ENCODE measurements around the gene PCP4L1. TPM values are rescaled to one million over a fixed set of nuclear protein-coding genes. Genes with fewer than 3 reads are reported as not detected.
A peak's percentile ranks its signal among the peaks of the same experiment; 100 is the strongest.
"Not testable (repeated sequence)": the region's sequence is repeated elsewhere in the genome, so short reads cannot be mapped to it uniquely, and the experiment has no call there.

Gene PCP4L1
- total RNA-seq, 3 donors from 2014 or later: not detected

DNA sequence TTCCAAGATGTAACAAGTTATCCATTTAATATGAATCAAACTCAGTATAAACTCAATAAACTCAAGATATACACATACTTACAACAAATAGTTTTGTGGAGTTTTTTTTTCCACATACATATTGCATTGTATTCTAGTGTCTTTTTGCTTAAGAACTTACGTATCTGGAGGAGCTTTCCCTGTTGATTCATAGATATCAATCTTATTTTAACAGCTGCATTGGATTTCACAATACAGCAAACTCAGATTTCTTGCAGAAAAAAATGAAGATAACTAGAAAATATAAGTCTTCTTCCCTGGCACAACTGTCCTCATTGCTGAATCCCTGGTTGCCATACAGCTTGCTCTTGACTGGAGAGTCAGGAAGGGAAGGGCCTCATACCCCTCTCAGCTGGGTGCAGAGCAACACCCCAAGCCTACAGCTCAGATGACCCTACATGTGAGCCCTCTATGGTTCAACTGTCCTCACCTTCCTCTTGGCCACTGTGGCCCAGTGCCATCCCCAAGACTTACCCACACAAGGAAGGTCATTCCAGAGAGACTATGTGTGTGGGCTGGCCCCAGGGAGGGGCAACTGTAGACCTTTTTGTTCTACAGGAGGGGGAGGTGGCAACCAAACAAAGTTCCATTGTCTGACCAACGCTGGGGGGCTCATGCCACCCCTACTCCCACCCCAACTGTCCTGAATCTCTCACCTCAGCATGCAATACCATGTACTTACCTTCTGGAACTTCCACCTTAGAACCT lies 49.5 kb downstream of the PCP4L1 start:
- ATAC-seq (no peak), DNase-seq (no peak)
- Mint-ChIP-seq H3K9me3 (no peaks in the 10 kb centered on the region), H3K27me3 (ENCODE audit: low read depth) (no peaks in the 10 kb centered on the region), H3K4me1 (ENCODE audit: low read depth) (peaks cover 34% of the 10 kb centered on the region), H3K36me3 (ENCODE audit: insufficient read depth) (no peaks in the 10 kb centered on the region), H3K4me3 (no peak overlapping the region)

DNA sequence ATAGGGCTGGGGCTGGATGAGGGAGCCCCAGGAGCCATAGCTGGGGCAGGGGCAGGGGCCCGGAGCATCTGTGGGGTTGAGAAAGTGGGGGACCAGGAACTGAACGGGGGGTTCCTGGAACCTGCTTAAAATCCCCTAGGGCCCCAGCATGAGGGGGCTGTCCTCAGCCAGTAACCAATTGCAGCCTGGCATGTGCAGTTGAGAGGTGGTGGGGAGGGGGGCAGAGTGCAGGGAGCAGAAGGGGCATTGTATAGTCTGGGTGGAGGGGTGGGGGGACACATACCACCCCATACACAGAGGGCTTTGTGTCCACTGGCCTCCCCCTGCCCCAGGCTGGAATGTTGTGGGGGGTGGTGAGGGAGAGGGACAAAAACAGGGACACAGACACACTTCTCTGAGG lies 51.3 kb downstream of the PCP4L1 start, which contains the start of gene MPZ:
Gene MPZ, minus strand, starts transcription at position 101 of the 400 bp plus-strand sequence. Its CDS starts 63 bp downstream, at position 38.
- H3K4me3 Mint-ChIP-seq: no peak within 1 kb of the TSS
- H3K9me3 Mint-ChIP-seq: no peaks in the 10 kb centered on the region
- no peak for ATAC-seq
- H3K27me3 Mint-ChIP-seq (ENCODE audit: low read depth): no peaks in the 10 kb centered on the region
- DNase-seq: no peak
- H3K4me1 Mint-ChIP-seq (ENCODE audit: low read depth): peaks cover 29% of the 10 kb centered on the region
- H3K36me3 Mint-ChIP-seq (ENCODE audit: insufficient read depth): no peaks in the 10 kb centered on the region

DNA sequence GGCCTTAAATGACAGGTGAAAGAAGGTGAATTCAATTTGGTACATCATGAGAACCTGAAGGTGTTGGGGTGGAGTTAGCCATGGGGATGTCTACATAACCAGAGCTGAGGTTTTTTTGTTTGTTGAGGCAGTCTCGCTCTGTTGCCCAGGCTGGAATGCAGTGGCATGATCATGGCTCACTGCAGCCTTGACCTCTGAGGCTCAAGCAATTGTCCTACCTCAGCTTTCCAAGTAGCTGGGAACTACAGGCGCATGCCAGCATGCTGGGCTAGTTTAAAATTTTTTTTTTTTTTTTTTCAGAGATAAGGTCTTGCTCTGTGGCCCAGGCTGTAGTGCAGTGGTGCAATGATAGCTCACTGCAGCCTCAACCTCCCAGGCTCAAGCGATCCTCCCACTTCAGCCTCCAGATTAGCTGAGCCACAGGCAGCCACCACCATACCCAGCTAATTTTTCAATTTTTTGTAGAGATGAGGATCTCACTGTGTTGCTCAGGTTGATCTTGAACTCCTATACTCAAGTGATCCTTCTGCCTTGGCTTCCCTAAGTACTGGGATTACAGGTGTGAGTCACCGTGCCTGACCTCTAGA lies 53.1 kb downstream of the PCP4L1 start:
- no peaks in the 10 kb centered on the region for H3K36me3 Mint-ChIP-seq (ENCODE audit: insufficient read depth)
- H3K9me3 Mint-ChIP-seq: no peaks in the 10 kb centered on the region
- no peak for DNase-seq
- ATAC-seq: no peak
- no peaks in the 10 kb centered on the region for H3K27me3 Mint-ChIP-seq (ENCODE audit: low read depth)
- no peak overlapping the region for H3K4me3 Mint-ChIP-seq
- peaks cover 25% of the 10 kb centered on the region for H3K4me1 Mint-ChIP-seq (ENCODE audit: low read depth)

DNA sequence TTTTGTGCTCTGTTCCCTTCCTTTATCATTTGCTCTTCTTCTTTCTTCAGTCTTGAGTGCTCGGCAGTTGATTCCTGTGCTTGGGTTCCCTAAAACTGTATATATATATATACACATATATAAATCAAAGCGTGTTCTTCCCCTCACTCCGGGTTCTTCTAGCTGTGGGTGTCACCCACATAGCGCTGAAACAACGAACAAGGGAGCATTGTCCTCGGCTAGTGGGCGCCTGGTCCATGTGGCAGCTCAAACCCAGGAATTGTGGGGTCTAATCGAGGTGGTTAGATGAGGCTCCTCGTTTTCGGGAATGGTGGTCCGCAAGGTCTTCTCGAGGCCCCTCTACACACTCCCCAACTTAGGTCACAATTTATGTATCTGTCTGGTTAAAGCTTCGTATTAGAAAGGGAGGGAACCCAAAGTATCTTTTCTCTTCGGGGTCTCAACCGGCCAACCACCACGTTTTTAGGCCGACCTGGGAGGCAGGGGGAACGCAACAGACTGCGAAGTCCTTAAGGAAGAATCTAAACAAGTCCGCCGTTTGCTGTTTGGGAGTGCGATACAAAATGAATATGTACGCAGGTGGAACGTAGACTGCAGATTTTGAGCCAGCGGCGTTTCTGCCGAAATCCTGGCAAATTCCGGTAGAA lies 55.1 kb downstream of the PCP4L1 start:
- ATAC-seq: no peak
- no peak for DNase-seq
- no peaks in the 10 kb centered on the region for H3K36me3 Mint-ChIP-seq (ENCODE audit: insufficient read depth)

DNA sequence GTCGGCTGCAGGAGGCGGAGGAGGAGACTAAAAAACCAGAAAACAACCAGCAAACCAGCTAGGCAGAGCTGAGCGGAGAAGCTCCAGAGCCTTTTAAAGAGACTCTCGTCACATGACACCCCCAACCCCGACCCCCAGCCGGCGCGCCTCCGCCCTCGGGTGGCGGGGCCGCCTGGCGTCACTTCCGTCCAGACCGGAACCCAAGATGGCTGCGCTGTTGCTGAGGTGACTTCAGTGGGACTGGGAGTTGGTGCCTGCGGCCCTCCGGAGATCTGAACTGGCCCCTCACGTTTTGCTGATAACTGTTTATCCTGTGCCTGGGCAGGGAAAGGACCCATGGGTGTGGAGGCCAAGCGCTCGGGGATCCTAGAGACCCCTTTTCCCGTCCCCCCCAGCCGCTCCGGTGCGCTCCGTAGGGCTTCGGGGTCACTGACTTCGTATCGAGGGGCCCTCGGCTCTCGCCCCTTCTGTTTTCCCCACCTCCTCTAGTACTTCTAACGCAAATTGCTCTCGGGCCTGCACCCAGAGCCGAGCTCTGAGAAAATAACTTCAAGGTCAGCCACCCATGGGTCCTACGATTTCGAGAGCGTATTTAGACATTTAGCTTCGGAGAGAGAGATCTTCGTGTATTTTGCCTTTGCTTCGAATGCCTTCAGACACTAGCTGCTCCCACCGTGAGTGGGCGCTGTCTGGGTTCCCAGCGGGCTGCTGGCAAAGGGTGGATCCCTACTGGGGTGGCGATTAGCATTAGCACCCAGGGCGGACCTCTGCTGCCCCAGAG lies 55.8 kb downstream of the PCP4L1 start, which contains the start of gene SDHC:
Gene SDHC, plus strand, starts transcription at position 181 of the 781 bp plus-strand sequence. Its CDS starts 25 bp downstream, at position 206.
- H3K4me3 Mint-ChIP-seq: peak within 1 kb of the TSS; percentile 95
- DNase-seq: peak; percentile 86
- H3K27me3 Mint-ChIP-seq (ENCODE audit: low read depth): no peaks in the 10 kb centered on the region
- peak; percentile 99 for ATAC-seq
- H3K4me1 Mint-ChIP-seq (ENCODE audit: low read depth): peaks cover 18% of the 10 kb centered on the region
- no peaks in the 10 kb centered on the region for H3K9me3 Mint-ChIP-seq
- H3K36me3 Mint-ChIP-seq (ENCODE audit: insufficient read depth): no peaks in the 10 kb centered on the region

More for the DNA sequence above, 55.1 kb downstream of the PCP4L1 start:
- H3K4me1 Mint-ChIP-seq (ENCODE audit: low read depth): peaks cover 18% of the 10 kb centered on the region
- H3K4me3 Mint-ChIP-seq: peak overlapping the region; percentile 95
- H3K27me3 Mint-ChIP-seq (ENCODE audit: low read depth): no peaks in the 10 kb centered on the region
- H3K9me3 Mint-ChIP-seq: no peaks in the 10 kb centered on the region

DNA sequence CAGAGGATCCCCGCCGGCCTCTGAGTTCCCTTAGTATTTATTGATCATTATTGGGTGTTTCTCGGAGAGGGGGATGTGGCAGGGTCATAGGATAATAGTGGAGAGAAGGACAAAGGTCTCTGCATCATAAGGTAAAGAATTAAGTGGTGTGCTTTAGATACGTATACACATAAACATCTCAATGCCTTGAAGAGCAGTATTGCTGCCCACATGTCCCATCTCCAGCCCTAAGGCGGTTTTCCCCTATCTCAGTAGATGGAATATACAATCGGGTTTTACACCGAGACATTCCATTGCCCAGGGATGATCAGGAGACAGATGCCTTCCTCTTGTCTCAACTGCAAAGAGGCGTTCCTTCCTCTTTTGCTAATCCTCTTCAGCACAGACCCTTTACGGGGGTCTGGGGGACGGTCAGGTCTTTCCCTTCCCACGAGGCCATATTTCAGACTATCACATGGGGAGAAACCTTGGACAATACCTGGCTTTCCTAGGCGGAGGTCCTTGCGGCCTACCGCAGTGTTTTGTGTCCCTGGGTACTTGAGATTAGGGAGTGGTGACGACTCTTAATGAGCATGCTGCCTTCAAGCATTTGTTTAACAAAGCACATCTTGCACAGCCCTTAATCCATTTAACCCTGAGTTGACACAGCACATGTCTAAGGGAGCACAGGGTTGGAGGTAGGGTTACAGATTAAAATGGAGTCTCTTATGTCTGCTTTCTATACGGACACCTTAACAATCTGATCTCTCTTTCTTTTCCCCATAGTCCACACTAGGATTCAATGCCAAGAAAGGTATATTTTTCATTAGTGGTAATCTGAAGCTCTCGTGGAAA lies 57.5 kb downstream of the PCP4L1 start:
- not testable (repeated sequence) for H3K36me3 Mint-ChIP-seq (ENCODE audit: insufficient read depth); DNase-seq
- H3K4me1 Mint-ChIP-seq (ENCODE audit: low read depth): peaks cover 18% of the 10 kb centered on the region

DNA sequence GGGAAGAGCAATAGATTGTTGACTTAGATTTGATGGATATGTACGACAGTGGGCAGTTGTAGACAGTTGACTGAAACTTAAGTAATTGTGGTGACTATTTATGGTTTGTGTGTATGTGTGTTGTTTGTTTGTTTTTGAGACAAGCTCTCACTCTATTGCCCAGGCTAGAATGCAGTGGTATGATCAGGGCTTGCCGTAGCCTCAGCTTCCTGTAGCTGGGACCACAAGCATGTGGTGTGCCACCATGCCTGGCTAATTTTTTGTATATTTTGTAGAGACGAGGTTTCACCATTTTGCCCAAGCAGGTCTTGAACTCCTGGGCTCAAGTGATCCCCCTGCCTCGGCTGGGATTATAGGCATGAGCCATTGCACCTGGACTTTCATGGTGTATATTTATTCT lies 65.5 kb downstream of the PCP4L1 start:
- H3K36me3 Mint-ChIP-seq (ENCODE audit: insufficient read depth): peaks cover 18% of the 10 kb centered on the region
- no peak overlapping the region for H3K4me3 Mint-ChIP-seq
- ATAC-seq: no peak
- peaks cover 4% of the 10 kb centered on the region for H3K4me1 Mint-ChIP-seq (ENCODE audit: low read depth)
- no peaks in the 10 kb centered on the region for H3K27me3 Mint-ChIP-seq (ENCODE audit: low read depth)
- H3K9me3 Mint-ChIP-seq: no peaks in the 10 kb centered on the region
- no peak for DNase-seq

More for the DNA sequence above, 57.5 kb downstream of the PCP4L1 start:
- ATAC-seq; H3K27me3 Mint-ChIP-seq (ENCODE audit: low read depth); H3K9me3 Mint-ChIP-seq: not testable (repeated sequence)
- peak overlapping the region; percentile 95 for H3K4me3 Mint-ChIP-seq

DNA sequence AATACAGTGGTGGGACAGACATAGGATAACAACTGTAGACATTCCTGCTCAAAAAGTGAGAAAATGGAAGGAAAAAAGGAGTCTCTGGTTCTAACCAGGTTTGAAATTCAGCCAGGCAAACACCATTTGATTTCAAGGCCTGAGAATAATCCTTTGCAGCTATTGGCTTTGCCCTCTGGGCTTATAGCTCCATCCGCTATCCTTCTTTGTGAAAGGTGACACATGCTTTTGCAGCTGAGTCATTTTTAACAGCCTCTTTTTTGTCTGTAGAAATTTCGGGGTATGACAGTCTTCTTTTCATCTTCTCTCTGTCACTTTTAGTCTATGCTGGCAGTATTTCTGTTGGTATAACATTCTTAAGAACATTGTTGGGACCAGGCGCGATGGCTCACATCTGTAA lies 71.8 kb downstream of the PCP4L1 start:
- no peak for DNase-seq

DNA sequence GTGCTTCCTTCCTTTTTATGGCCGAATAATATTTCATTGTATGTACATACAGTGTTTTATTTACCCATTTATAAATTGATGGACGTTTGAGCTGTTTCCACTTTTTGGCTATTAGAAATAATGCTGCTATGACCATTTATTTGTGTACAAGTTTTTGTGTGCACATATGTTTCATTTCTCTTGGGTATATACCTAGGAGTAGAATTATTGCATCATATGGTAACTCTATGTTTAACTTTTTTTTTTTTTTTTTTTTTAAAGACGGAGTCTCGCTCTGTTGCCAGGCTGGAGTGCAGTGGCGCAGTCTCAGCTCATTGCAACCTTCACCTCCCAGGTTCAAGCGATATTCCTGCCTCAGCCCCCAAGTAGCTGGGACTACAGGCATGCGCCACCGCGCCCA lies 74.6 kb downstream of the PCP4L1 start:
- H3K36me3 Mint-ChIP-seq (ENCODE audit: insufficient read depth): peaks cover 38% of the 10 kb centered on the region
- no peak overlapping the region for H3K4me3 Mint-ChIP-seq
- no peak for ATAC-seq
- H3K4me1 Mint-ChIP-seq (ENCODE audit: low read depth): no peaks in the 10 kb centered on the region
- H3K27me3 Mint-ChIP-seq (ENCODE audit: low read depth): no peaks in the 10 kb centered on the region
- H3K9me3 Mint-ChIP-seq: no peaks in the 10 kb centered on the region
- no peak for DNase-seq

More for the DNA sequence above, 71.8 kb downstream of the PCP4L1 start:
- Mint-ChIP-seq H3K36me3 (ENCODE audit: insufficient read depth) (peaks cover 44% of the 10 kb centered on the region), H3K9me3 (no peaks in the 10 kb centered on the region), H3K27me3 (ENCODE audit: low read depth) (no peaks in the 10 kb centered on the region), H3K4me1 (ENCODE audit: low read depth) (no peaks in the 10 kb centered on the region), H3K4me3 (no peak overlapping the region)
- ATAC-seq: no peak

Other genes starting within 250 kb of the PCP4L1 start
- 1 to 10 TPM; 3.9 to 7.6 (median 7.3) TPM for gene F11R, start 237.6 kb upstream of the PCP4L1 start, total RNA-seq
- 10 to 100 TPM; 20.3 to 67.2 (median 25.6) TPM for gene TSTD1, start 219.8 kb upstream of the PCP4L1 start, total RNA-seq
- gene USF1, start 212.8 kb upstream of the PCP4L1 start, total RNA-seq: 10 to 100 TPM; 44.3 to 53.0 (median 44.9) TPM
- 100 to 1,000 TPM; 103 to 128 (median 106) TPM for gene ARHGAP30, start 188.9 kb upstream of the PCP4L1 start, total RNA-seq
- under 1 TPM in 1 of 3 donors, not detected in 2; 0.08 TPM for gene NECTIN4, start 169.2 kb upstream of the PCP4L1 start, total RNA-seq
- under 1 TPM in 1 of 3 donors, not detected in 2; 0.43 TPM for gene KLHDC9, start 160.4 kb upstream of the PCP4L1 start, total RNA-seq
- gene PFDN2, start 140.7 kb upstream of the PCP4L1 start, total RNA-seq: 100 to 1,000 TPM; 231 to 238 (median 235) TPM
- 10 to 100 TPM; 41.4 to 51.8 (median 42.2) TPM for gene NIT1, start 140.6 kb upstream of the PCP4L1 start, total RNA-seq
- gene DEDD, start 126.1 kb upstream of the PCP4L1 start, total RNA-seq: 10 to 100 TPM; 50.7 to 56.7 (median 51.2) TPM
- gene UFC1, start 104.8 kb upstream of the PCP4L1 start, total RNA-seq: 10 to 100 TPM; 87.5 to 98.8 (median 92.8) TPM
- 10 to 100 TPM; 25.0 to 28.3 (median 27.4) TPM for gene USP21, start 99.2 kb upstream of the PCP4L1 start, total RNA-seq
- 10 to 100 TPM; 10.0 to 13.8 (median 12.8) TPM for gene PPOX, start 92.3 kb upstream of the PCP4L1 start, total RNA-seq
- 10 to 100 TPM; 73.9 to 76.3 (median 75.9) TPM for gene B4GALT3, start 81.2 kb upstream of the PCP4L1 start, total RNA-seq
- gene ADAMTS4, start 59.7 kb upstream of the PCP4L1 start, total RNA-seq: 1 to 10 TPM in 1 of 3 donors, under 1 TPM in 2; 0.34 to 1.1 (median 0.63) TPM
- 10 to 100 TPM; 70.7 to 80.5 (median 73.2) TPM for gene NDUFS2, start 56.4 kb upstream of the PCP4L1 start, total RNA-seq
- 1 to 10 TPM in 1 of 3 donors, under 1 TPM in 1, not detected in 1; 0.83 to 1.4 TPM for gene FCER1G, start 43.5 kb upstream of the PCP4L1 start, total RNA-seq
- gene APOA2, start 35.1 kb upstream of the PCP4L1 start, total RNA-seq: 1 to 10 TPM; 1.1 to 2.0 (median 2.0) TPM
- 10 to 100 TPM; 23.8 to 29.8 (median 25.5) TPM for gene TOMM40L, start 32.7 kb upstream of the PCP4L1 start, total RNA-seq
- under 1 TPM in 1 of 3 donors, not detected in 2; 0.46 TPM for gene NR1I3, start 20.5 kb upstream of the PCP4L1 start, total RNA-seq
- 1 to 10 TPM in 2 of 3 donors, under 1 TPM in 1; 0.83 to 2.0 (median 1.1) TPM for gene MPZ, start 51.2 kb downstream of the PCP4L1 start, total RNA-seq
- 100 to 1,000 TPM; 179 to 202 (median 186) TPM for gene SDHC, start 55.6 kb downstream of the PCP4L1 start, total RNA-seq
- not detected for gene CFAP126, start 109.1 kb downstream of the PCP4L1 start, total RNA-seq
- gene FCGR2A, start 246.7 kb downstream of the PCP4L1 start, total RNA-seq: under 1 TPM; 0.29 to 0.86 (median 0.38) TPM